H9 (cell line): Measurements from ENCODE around the gene GREB1L. TPM values are rescaled to one million over a fixed set of nuclear protein-coding genes. Genes with fewer than 3 reads are reported as not detected.

Experiments
- DNase-seq: peaks from one replicate; pipeline ENCODE4 v3.0.0-alpha.2; 2017
- H2AFZ ChIP-seq: one replicate; pipeline ENCODE4 v1.6.1; 2013; ENCODE audit warnings: mild to moderate bottlenecking, low read length, control low read depth, moderate library complexity
- H2AK5ac ChIP-seq: 2 replicates; pipeline ENCODE4 v1.6.1; 2013; ENCODE audit warnings: low read length, control low read depth, mixed read lengths; ENCODE audit not compliant: insufficient read length
- H2BK120ac ChIP-seq: one replicate; pipeline ENCODE4 v1.6.1; 2013; ENCODE audit warnings: low read depth, mild to moderate bottlenecking, low read length, control low read depth, inconsistent platforms; ENCODE audit not compliant: poor library complexity, severe bottlenecking
- H2BK12ac ChIP-seq: 2 replicates; pipeline ENCODE4 v1.6.1; 2013; ENCODE audit warnings: low read length, control low read depth, mixed read lengths, low read depth; ENCODE audit not compliant: insufficient read length
- H2BK15ac ChIP-seq: 2 replicates; pipeline ENCODE4 v1.6.1; 2013; ENCODE audit warnings: low read depth, low read length, control low read depth
- H2BK20ac ChIP-seq: one replicate; pipeline ENCODE4 v1.6.1; 2013; ENCODE audit warnings: low read depth, mild to moderate bottlenecking, low read length, control low read depth, inconsistent platforms; ENCODE audit not compliant: poor library complexity, severe bottlenecking
- H2BK5ac ChIP-seq: 2 replicates; pipeline ENCODE4 v1.6.1; 2013; ENCODE audit warnings: low read length, control low read depth, mixed read lengths; ENCODE audit not compliant: insufficient read length
- H3K14ac ChIP-seq: 2 replicates; pipeline ENCODE4 v1.6.1; 2013; ENCODE audit warnings: low read length, control low read depth; ENCODE audit not compliant: insufficient read depth
- H3K18ac ChIP-seq: 2 replicates; pipeline ENCODE4 v1.6.1; 2013; ENCODE audit warnings: low read depth, mild to moderate bottlenecking, mixed read lengths, low read length, control low read depth; ENCODE audit not compliant: insufficient read length
- H3K23ac ChIP-seq: 2 replicates; pipeline ENCODE4 v1.6.1; 2013; ENCODE audit warnings: low read length, control low read depth, mixed read lengths, low read depth; ENCODE audit not compliant: insufficient read length
- H3K23me2 ChIP-seq: 2 replicates; pipeline ENCODE4 v1.6.1; 2013; ENCODE audit warnings: low read depth, mild to moderate bottlenecking, mixed read lengths, low read length, control low read depth; ENCODE audit not compliant: insufficient read length, poor library complexity, severe bottlenecking
- H3K27ac ChIP-seq: 2 replicates; pipeline ENCODE4 v1.5.1; 2013; ENCODE audit warnings: low read length, control low read depth, mixed read lengths, low read depth; ENCODE audit not compliant: insufficient read length
- H3K27me3 ChIP-seq: 2 replicates; pipeline ENCODE4 v1.6.1; 2013; ENCODE audit warnings: low read length, control low read depth, inconsistent platforms; ENCODE audit not compliant: insufficient read depth
- H3K4ac ChIP-seq: 2 replicates; pipeline ENCODE4 v1.6.1; 2013; ENCODE audit warnings: low read depth, mild to moderate bottlenecking, control low read depth, inconsistent platforms, low read length, moderate library complexity
- H3K4me1 ChIP-seq: 2 replicates; pipeline ENCODE4 v1.6.1; 2013; ENCODE audit warnings: low read length, control low read depth, inconsistent platforms; ENCODE audit not compliant: insufficient read depth
- H3K4me2 ChIP-seq: 2 replicates; pipeline ENCODE4 v1.6.1; 2013; ENCODE audit warnings: low read length, control low read depth, mixed read lengths; ENCODE audit not compliant: insufficient read length, insufficient read depth
- H3K56ac ChIP-seq: 2 replicates; pipeline ENCODE4 v1.6.1; 2013; ENCODE audit warnings: low read depth, mild to moderate bottlenecking, mixed read lengths, low read length, control low read depth; ENCODE audit not compliant: insufficient read length
- H3K79me1 ChIP-seq: 2 replicates; pipeline ENCODE4 v1.6.1; 2013; ENCODE audit warnings: low read depth, mild to moderate bottlenecking, moderate library complexity, low read length, control low read depth, inconsistent platforms; ENCODE audit not compliant: insufficient read depth, poor library complexity, severe bottlenecking
- H3K79me2 ChIP-seq: 2 replicates; pipeline ENCODE4 v1.6.1; 2013; ENCODE audit warnings: low read length, control low read depth, inconsistent platforms; ENCODE audit not compliant: insufficient read depth
- H3K9ac ChIP-seq: 2 replicates; pipeline ENCODE4 v1.6.1; 2013; ENCODE audit warnings: low read length, control low read depth, mixed read lengths; ENCODE audit not compliant: insufficient read length; ENCODE audit errors: extremely low read depth
- H3K9me3 ChIP-seq: one replicate; pipeline ENCODE4 v1.6.1; 2013; ENCODE audit warnings: low read depth, low read length, inconsistent platforms; ENCODE audit not compliant: control insufficient read depth
- H3T11ph ChIP-seq: one replicate; pipeline ENCODE4 v1.6.1; 2013; ENCODE audit warnings: mild to moderate bottlenecking, low read length, control low read depth, inconsistent platforms
- H4K20me1 ChIP-seq: one replicate; pipeline ENCODE4 v1.6.1; 2013; ENCODE audit not compliant: control insufficient read depth, insufficient read length, insufficient read depth
- H4K5ac ChIP-seq: 2 replicates; pipeline ENCODE4 v1.6.1; 2013; ENCODE audit warnings: low read depth, mild to moderate bottlenecking, mixed read lengths, low read length, control low read depth; ENCODE audit not compliant: insufficient read length
- H4K8ac ChIP-seq: replicated peaks from 2 replicates; pipeline ENCODE4 v1.6.1; 2013; ENCODE audit warnings: low read length, control low read depth, mixed read lengths, low read depth; ENCODE audit not compliant: insufficient read length
- H4K91ac ChIP-seq: 2 replicates; pipeline ENCODE4 v1.6.1; 2013; ENCODE audit warnings: low read depth, mild to moderate bottlenecking, moderate library complexity, mixed read lengths, low read length, control low read depth; ENCODE audit not compliant: insufficient read length
- H3K27ac Mint-ChIP-seq, 3 experiments: 2 replicates in 2 of 3; 3 replicates in 1 of 3; pipeline ENCODE4 v1.8.0; 2020 to 2021; ENCODE audit warnings: mixed read lengths in 3 of 3, mild to moderate bottlenecking in 1 of 3, moderate library complexity in 1 of 3
- H3K27me3 Mint-ChIP-seq: 2 replicates; pipeline ENCODE4 v1.8.0; 2021; ENCODE audit warnings: low read depth, mild to moderate bottlenecking, moderate library complexity, mixed read lengths
- H3K36me3 Mint-ChIP-seq, 3 experiments: 2 replicates in 2 of 3; 3 replicates in 1 of 3; pipeline ENCODE4 v1.8.0; 2020 to 2021; ENCODE audit warnings: low read depth in 3 of 3, mixed read lengths in 3 of 3; ENCODE audit not compliant: insufficient read depth in 1 of 3
- H3K4me1 Mint-ChIP-seq, 2 experiments: 2 replicates each; pipeline ENCODE4 v1.8.0; 2020; ENCODE audit warnings: mixed read lengths in 2 of 2
- H3K4me3 Mint-ChIP-seq, 2 experiments: 2 replicates in 1 of 2; 3 replicates in 1 of 2; pipeline ENCODE4 v1.8.0; 2020 to 2021; ENCODE audit warnings: mild to moderate bottlenecking in 2 of 2, mixed read lengths in 2 of 2, moderate library complexity in 1 of 2
- H3K9me3 Mint-ChIP-seq, 2 experiments: 2 replicates in 1 of 2; 3 replicates in 1 of 2; pipeline ENCODE4 v1.8.0; 2020; ENCODE audit warnings: mild to moderate bottlenecking in 2 of 2, mixed read lengths in 2 of 2, moderate library complexity in 1 of 2
- CTCF ChIP-seq: fragments of 200-600 bp; sonication (generic); conservative IDR thresholded peaks from 3 replicates; pipeline ENCODE4 v1.8.0; 2021; ENCODE audit warnings: antibody characterized with exemption, mild to moderate bottlenecking
- WGBS: extraction: QIAGEN DNeasy Blood & Tissue Kit; methylation state at CpG from one replicate; pipeline ENCODE4 v1.1.7; 2013; ENCODE audit warnings: missing lambda C conversion rate, low lambda C conversion rate, mixed read lengths; ENCODE audit not compliant: insufficient read length; ENCODE audit errors: extremely low coverage; 5-methylcytosine and 5-hydroxymethylcytosine counted together
- total RNA-seq: library from RNA; stranded (reverse); gene quantifications from 2 replicates; pipeline ENCODE4 v1.2.1, GENCODE V29; 2021

Gene GREB1L
- total RNA-seq, 1 experiment from 2014 or later, result 2.7 TPM

GRCh38 chr18:21362831-21363230 lies 120.8 kb downstream of the GREB1L start:
- Mint-ChIP-seq H3K9me3 (no peaks in the 10 kb centered on the region), H3K4me1 (peaks cover 29 to 32% of the 10 kb centered on the region in 2 experiments), H3K27me3 (no peaks in the 10 kb centered on the region; the same call in none of the 2 replicates), H3K36me3 (no peaks in the 10 kb centered on the region; a peak in 1 of 7 replicates), H3K4me3 (no peak overlapping the region), H3K27ac (no peak overlapping the region)
- Histone ChIP-seq H3K4ac (no peak overlapping the region), H2BK5ac (no peak overlapping the region), H2AFZ (no peak overlapping the region), H4K20me1 (no peaks in the 10 kb centered on the region), H3K79me2 (no peaks in the 10 kb centered on the region), H3K4me2 (no peak overlapping the region), H2BK15ac (no peak overlapping the region), H3K9me3 (no peaks in the 10 kb centered on the region), H3K9ac (no peak overlapping the region), H3K4me1 (peaks cover 9% of the 10 kb centered on the region; the same call in 1 of the 2 replicates), H3K23ac (no peak overlapping the region), H3K23me2 (no peaks in the 10 kb centered on the region), H3K14ac (no peak overlapping the region), H2AK5ac (no peak overlapping the region), H3K79me1 (no peaks in the 10 kb centered on the region), H2BK120ac (no peak overlapping the region), H4K8ac (no peak overlapping the region), H3K27me3 (no peaks in the 10 kb centered on the region), H2BK12ac (no peak overlapping the region), H3T11ph (no peak overlapping the region), H3K27ac (no peak overlapping the region), H3K18ac (no peak overlapping the region), H3K56ac (no peak overlapping the region), H4K5ac (no peak overlapping the region), H2BK20ac (no peak overlapping the region), H4K91ac (no peak overlapping the region)
- no CpG with 5 or more reads among the region's 1 CpG for WGBS
- no peak for TF ChIP-seq CTCF
- DNase-seq, result no peak
